KOPT-K1 (cell line): ENCODE results near the gene TRAK1.

ENCODE experiments used
- H3K27ac ChIP-seq: fragments of 200-600 bp; sonication (generic); 2 replicates; pipeline ENCODE4 v1.5.1; 2016; ENCODE audit warnings: antibody characterized with exemption, mild to moderate bottlenecking, low read depth, low read length; ENCODE audit not compliant: poor library complexity, severe bottlenecking
- H3K36me3 ChIP-seq: fragments of 200-600 bp; sonication (generic); 2 replicates; pipeline ENCODE4 v1.5.1; 2017; ENCODE audit warnings: antibody characterized with exemption, mild to moderate bottlenecking, low read length, moderate library complexity; ENCODE audit not compliant: insufficient read depth
- H3K9me3 ChIP-seq: fragments of 200-600 bp; sonication (generic); 2 replicates; pipeline ENCODE4 v1.5.1; 2017; ENCODE audit warnings: antibody characterized with exemption, low read length, mild to moderate bottlenecking; ENCODE audit not compliant: insufficient read depth, poor library complexity, severe bottlenecking

Gene TRAK1

DNA sequence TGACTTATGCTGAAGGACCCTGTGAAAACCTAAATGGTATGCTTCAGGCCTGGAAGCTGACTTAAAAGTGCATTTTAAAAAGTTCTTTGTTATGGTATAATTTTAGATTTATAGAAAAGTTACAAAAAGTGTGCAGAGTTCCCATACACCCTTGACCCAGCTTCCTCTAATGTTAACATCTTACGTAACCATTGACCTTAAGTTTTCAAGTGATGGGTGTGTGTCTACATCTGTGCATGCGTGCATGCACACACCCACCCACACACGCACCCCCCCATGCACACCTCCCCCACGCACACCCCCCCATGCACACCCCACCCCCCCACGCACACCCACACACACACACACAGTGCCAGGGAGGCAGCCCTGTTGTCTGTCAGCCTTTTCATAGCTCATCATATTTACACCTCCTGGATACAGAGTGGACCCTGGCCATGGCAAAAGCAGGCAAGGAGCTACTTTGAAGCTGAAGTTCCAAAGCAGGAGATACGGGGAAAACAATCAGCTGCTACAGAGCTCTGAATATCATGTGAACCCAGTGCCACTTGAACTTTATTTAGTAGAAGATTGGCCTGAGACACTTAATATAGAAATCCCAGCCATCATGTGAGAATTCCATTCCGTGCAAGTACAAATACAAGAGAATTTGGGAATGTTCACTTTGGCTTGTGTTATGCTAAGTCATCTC is 30.0 kb upstream of the TRAK1 start:
- Histone ChIP-seq H3K9me3 (no peaks in the 10 kb centered on the region), H3K27ac (no peak overlapping the region), H3K36me3 (no peaks in the 10 kb centered on the region)

DNA sequence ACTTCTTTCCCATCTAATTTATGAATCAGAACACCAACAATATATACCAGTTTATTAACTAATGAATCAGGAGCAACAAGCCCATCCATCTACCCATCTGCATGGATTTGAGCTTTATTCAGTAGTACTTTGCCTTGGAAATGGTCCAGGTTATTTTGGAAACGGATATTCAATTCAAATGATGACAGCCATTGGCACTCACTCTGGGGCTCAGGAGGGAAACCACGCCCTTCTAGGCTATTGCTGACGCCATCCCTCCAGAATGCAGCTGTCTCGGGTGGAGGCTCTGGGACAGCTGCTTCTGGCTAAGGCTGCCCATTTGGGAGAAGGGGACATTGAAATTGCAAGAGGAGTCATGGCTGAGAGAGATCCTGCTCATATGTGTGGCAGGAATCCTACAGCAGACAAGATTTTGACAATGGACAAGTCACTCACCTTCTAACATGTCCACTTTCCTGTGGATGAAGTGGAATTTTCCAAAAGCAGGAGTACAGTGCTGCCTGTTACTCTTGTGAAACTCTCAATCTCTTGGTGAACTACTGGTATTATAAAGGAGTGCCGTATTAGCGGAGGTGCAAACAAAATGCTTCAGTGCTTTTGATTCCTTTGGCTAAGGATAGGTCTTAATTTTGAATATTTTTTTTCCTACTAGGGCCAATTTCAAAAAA is 29.3 kb upstream of the TRAK1 start:
- Histone ChIP-seq H3K36me3 (no peaks in the 10 kb centered on the region), H3K27ac (no peak overlapping the region), H3K9me3 (no peaks in the 10 kb centered on the region)

DNA sequence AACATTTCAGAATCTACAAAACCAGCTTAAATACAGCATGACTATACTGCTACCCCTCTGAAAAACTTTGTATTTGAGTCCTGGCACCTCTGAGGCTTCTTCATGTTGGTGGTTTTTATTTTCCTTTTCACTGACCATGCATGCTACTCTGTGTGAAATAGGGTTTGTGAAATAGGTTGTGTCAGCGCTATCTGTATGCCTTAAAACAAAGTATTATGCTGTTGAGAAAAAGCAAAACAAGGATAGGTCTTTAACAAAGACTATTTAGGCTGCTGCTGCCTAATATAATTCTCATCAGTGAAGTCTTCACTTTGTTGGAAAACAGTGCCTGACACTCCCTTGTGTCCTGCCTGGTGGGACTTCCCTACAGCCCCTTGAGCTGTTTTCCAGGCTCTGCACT is 28.7 kb upstream of the TRAK1 start:
- Histone ChIP-seq H3K36me3 (no peaks in the 10 kb centered on the region), H3K9me3 (no peaks in the 10 kb centered on the region), H3K27ac (no peak overlapping the region)

DNA sequence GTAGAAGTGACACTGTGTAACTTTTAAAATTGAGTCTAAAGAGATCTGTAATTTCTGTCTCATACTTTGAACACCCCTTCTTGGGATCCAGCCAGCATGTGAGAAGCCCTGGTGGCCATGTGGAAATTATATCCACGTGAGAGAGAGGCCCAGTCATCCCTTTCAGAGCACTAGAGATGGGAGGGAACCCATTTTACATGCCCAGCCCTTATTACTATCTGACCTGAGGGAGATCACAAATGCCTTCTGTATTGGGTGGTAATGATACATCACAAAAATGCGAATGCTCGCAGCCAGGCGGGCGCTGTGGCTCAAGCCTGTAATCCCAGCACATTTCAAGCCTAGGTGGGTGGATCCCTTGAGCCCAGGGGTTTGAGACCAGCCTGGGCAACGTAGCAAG is 27.3 kb upstream of the TRAK1 start:
- Histone ChIP-seq H3K9me3 (no peaks in the 10 kb centered on the region), H3K27ac (no peak overlapping the region), H3K36me3 (no peaks in the 10 kb centered on the region)

DNA sequence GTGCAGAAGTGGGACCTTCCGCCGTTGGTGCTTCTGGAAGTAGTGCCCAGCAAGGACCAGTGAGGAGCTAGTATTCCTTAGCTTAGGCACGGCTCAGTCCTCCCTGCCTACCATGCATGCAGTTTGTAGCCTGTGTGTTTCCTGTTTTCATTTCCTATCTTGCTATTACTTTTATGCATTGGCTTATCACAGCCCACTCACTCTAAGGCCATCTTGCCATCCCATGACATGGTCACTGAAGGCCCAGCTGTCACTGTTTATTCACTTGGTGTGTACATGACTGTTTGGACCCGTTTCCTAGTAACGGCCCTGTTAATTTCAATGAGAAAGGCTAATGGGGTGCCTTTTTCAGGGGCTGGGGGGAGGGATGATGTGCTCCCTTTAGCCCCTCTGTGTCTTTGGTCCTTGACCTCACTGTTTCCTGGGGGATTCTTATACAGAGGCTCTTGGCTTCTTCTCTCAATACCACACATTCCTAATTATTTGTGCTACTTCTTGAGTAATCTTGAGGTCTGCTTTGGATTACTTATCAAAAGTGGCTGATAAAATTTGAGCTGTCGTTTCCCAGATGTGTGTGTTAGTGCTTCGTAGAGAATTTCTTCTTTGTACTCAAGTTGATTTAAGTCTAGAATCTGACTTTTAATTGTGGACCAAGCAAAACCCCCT is 24.5 kb upstream of the TRAK1 start:
- no peaks in the 10 kb centered on the region for H3K36me3 ChIP-seq
- H3K27ac ChIP-seq = no peak overlapping the region
- H3K9me3 ChIP-seq = no peaks in the 10 kb centered on the region

DNA sequence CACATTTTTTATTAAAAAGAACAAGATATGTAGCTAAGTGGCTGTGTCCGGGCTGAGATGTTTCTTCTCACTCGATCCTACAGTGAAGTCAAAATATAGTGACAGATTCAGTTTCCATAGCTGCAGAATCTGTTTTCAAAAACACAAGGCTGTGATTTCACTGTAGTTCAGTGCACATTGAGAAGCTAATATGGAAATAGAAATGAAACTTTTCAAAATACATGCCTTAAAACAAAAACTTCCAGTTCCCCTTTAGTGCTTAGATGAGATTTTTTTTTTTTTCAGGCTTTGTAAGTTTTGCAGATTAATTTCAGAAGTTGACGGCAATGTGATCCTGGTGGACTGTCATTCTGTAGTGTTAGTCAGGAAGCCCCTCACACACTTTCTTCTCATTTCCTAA is 23.8 kb upstream of the TRAK1 start:
- H3K36me3 ChIP-seq = no peaks in the 10 kb centered on the region
- no peak overlapping the region for H3K27ac ChIP-seq
- no peaks in the 10 kb centered on the region for H3K9me3 ChIP-seq

DNA sequence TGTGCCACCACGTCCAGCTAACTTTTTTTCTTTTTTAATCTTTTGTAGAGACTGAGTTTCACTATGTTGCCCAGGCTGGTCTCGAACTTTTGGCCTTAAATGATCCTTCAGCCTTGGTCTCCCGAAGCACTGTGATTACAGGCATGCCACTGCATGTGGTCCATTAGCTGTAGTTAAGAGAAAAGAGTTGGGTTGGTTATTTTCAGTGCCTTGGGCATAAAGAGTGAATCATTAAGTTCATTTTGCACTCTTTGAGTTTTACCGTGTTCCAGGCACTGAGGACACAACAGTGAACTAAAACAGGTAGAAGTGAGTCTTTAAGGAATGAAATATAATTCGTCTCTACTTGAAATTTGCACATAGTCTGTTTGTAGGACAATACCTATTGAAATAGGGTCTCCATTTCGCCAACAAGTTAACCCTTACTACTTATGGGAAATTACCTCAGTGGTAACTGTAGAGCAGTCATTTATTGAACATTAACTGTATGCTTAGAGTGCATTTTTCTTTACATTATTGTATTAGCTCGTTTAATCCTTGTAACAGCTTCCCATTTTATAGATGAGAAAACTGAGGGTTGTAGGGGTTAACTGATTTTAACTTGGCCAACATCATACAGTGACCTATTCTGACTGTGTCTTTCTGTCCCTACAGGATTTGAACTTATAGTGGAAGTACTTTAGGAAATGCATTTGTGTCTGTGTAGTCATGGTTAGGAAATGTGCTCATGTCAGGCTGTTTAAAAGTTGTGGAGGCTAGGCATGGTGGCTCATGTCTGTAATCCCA is 22.7 kb upstream of the TRAK1 start:
- Histone ChIP-seq H3K9me3 (no peaks in the 10 kb centered on the region), H3K36me3 (no peaks in the 10 kb centered on the region), H3K27ac (no peak overlapping the region)

DNA sequence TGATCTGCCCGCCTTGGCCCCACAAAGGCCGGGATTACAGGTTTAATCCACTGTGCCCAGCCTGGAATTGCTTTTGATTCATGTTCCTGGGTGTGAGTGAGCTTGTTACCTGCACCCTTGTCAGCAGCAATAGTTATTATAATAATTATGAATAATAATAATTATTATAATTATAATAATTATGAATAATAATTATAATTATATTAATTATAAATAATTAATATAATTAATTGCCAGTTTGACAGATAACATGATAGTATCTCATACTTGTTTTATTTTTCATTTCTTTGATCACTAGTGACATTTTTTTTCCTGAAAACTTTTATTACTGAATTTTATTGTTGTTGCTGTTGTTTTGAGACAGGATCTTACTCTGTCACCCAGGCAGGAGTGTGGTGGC is 21.1 kb upstream of the TRAK1 start:
- no peak overlapping the region for H3K27ac ChIP-seq
- H3K9me3 ChIP-seq = no peaks in the 10 kb centered on the region
- H3K36me3 ChIP-seq = no peaks in the 10 kb centered on the region

DNA sequence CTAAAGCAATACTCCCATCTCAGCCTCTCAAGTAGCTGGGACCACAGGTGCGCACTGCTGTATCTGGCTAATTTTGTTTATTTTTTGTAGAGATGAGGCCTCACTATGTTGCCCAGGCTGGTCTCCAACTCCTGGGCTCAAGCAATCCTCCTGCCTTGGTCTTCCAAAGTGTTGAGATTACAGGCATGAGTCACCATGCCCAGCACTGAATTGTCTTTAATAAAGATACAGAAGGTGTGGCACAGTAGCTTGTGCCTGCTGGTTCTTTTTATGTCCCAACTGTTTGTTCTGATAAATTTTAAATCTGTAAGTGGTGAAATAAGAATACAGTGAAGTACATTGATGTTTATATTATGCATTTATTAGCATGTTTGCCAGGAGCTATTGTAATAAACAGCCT is 20.6 kb upstream of the TRAK1 start:
- H3K9me3 ChIP-seq = no peaks in the 10 kb centered on the region
- no peak overlapping the region for H3K27ac ChIP-seq
- H3K36me3 ChIP-seq = no peaks in the 10 kb centered on the region

DNA sequence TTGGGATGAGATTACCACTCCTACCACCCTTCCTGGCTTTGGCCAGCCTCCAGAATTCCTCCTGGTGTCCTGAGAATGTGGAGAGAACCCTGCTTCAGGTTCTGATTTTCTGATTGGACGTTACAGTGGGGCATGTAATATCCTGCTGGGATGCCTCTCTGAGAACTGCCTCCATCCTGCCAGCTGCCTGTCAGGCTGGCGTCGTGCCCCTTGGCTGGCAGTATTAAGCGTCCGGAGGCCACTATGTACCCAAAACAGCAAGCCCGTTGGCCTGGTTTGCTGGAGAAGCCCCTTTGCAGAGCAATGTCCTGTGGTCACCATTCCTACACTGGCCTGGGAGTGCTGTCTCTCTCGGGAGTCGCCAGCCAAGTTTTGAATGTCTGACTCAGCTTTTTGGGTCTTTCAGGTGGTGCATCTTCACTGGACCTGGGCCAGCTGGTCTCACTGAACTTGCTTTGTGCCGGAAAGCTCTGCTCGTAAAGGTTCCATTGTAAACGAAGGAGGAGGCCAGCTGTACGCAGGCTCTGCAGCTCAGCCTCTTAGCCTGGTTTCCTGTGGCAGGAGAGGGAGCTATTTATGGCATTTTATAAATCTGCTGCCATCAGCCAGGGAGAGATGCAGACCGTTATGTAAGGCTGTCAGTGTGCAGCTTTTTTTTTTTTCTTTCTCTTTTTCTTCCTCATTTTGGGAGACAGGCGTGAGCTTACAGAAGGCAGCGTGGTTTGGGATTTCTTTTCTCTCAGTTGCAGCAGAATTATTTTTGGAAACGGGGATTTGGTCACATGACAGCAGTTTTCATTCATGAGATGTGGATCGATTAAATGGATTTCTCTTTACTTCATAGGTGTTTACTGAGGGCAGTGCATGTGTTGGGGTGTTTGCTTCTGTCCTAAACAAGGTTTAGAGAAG is 19.0 kb upstream of the TRAK1 start:
- H3K27ac ChIP-seq = no peak overlapping the region
- no peaks in the 10 kb centered on the region for H3K36me3 ChIP-seq
- H3K9me3 ChIP-seq = no peaks in the 10 kb centered on the region

DNA sequence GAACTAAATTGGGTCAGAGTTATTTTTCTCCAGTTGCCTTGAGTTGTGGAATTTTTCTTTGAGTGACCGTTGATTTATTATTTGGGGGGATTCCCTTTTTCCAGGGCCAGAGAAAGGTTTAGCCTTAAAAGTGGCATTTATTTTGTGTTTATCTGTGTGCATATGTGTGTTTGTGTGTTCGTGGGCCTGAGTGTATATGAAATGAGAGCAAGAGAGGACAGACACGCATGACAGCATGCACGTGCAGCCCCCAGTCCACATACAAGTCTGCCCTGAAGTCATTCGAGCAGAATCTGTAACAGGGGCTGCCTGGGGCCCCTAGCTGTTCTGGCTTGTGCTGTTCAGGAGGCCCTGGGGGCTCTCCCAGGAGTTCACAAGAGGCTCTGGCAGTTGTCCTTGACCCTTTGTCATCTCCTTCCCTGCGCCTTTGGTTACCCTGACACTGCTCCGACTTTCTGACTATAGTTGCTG is 18.3 kb upstream of the TRAK1 start:
- Histone ChIP-seq H3K27ac (no peak overlapping the region), H3K36me3 (no peaks in the 10 kb centered on the region), H3K9me3 (no peaks in the 10 kb centered on the region)

DNA sequence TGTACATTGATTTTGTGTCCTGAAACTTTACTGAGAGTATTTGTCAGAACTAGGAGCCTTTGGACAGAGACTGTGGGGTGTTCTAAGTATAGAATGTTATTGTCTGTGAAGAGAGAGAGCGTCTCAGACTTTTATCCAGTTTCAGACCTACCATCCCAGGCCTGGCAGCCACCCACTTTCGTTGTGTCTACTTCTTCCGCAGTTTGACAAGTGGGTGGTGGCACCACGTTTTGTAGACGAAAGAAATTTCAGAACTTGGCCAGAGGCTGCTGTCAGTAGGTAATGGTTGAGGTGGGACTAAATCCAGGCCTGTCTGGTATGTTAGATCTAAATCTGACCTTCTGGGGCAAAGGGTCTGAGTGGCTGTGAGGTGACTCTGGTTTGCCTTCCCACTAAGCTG is 13.4 kb upstream of the TRAK1 start:
- Histone ChIP-seq H3K36me3 (no peaks in the 10 kb centered on the region), H3K27ac (no peak overlapping the region), H3K9me3 (peaks cover 8% of the 10 kb centered on the region)

DNA sequence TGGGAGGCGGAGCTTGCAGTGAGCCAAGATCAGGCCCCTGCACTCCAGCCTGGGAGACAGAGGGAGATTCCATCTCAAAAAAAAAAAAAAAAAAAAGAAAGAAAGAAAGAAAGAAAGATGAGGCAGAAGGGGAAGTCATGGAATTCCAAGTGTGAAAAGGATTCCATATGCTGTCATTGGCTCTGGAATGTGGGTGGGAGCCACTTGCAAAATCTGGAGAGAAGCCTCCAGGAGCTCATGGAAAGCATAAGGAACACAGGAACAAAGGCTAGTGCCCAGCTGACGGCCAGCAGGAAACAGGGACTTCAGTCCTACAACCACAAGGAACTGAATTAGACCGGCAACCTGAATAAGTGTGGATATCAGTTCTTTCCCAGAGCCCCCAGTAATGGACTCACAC is 12.5 kb upstream of the TRAK1 start:
- Histone ChIP-seq H3K27ac (no peak overlapping the region), H3K36me3 (no peaks in the 10 kb centered on the region), H3K9me3 (peaks cover 8% of the 10 kb centered on the region)

DNA sequence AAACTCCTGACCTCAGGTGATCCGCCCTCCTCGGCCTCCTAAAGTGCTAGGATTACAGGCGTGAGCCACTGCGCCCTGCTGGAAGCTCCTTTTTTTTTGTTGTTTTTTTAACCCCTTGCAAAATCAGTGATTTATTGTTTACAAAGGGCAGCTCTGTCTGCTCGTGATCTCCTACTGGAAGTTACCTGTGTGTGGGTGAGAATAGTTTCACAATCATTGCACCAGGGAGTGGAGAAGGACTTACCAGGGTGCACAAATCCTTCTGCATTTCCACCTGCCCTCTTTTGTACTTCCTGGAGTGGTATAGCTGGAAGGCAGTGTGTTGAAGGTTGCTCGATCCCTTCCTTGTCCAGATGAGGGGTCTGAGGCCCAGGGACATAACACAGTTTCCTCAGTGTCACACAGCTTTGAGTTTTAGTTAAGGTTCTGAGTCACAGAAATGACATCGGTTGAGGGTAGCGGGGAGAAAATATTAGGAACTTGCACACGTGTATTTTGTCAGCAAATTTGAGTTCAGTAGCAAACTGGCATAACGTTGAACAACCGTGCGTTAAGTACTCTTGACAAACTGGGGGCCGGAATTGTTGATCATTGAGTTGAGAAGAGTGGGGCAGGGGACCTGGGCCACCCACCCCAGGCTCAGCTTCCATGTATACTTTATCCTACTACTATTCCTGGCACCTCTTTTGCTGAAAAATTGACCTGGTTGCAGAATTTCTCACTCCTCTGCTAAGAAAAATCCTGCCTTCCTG is 11.3 kb upstream of the TRAK1 start:
- H3K27ac ChIP-seq = no peak overlapping the region
- H3K9me3 ChIP-seq = peaks cover 8% of the 10 kb centered on the region
- no peaks in the 10 kb centered on the region for H3K36me3 ChIP-seq
